ENCODE measurements around the gene MYCN. TPM values are rescaled to one million over a fixed set of nuclear protein-coding genes. Genes with fewer than 3 reads are reported as not detected.

The MYCN gene
- total RNA-seq, 2 donors from 2014 or later: 0.21 to 0.81 TPM

- no peaks in the 10 kb centered on the region for H3K36me3 ChIP-seq
- no peak for TF ChIP-seq CTCF (IDR thresholded peaks at IDR 0.05)
- ATAC-seq (ENCODE audit: insufficient number of reproducible peaks, low FRiP score, low read depth): no peak
- DNase-seq (ENCODE audit: low spot score): no peak
- no peak overlapping the region for H3K4me3 ChIP-seq
- no peak overlapping the region for H3K27ac ChIP-seq
- no peaks in the 10 kb centered on the region for H3K4me1 ChIP-seq (ENCODE audit: control insufficient read depth in 1 of 2, low read depth in 2 of 2)
- no peaks in the 10 kb centered on the region for H3K9me3 ChIP-seq
- H3K27me3 ChIP-seq (replicated peaks; ENCODE audit: insufficient read depth): no peaks in the 10 kb centered on the region
Measured at GRCh38 chr2:15929861-15930260, 10.5 kb upstream of the MYCN start.

DNA sequence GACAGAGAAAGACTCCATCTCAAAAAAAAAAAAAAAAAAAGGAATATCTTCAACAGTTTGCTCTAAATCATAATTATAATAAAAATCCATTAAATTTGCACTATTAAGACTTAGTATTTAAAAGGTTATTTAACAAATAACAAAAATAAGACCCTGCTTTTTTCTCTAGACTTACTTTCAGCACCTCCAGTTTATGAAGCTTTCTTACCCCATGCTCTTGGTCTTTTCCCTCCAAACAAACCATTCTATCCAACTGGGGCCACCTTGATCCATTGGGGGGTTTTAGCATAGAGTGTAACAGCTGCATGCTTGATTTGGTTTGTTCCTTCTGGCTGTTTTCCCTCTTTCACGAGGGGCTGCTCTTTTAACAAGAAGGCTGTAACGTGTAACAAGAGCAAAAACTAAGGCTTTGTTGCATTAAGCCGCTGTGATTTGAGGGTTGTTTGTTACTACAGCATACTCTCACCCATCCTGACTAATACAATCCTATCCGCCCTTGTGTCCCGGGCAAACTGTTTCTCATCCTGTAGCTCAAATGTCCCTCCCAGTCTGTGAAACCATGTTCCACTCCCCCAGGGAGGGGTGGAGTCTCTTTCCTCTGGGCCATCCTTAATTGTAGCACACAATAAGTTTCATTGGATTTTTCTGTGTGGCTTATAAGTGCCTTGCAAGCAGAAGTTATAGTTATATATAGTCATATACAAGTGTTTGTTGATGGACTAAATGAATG is 9.6 kb upstream of the MYCN start:
- Histone ChIP-seq H3K36me3 (no peaks in the 10 kb centered on the region), H3K4me3 (no peak overlapping the region), H3K4me1 (ENCODE audit: control insufficient read depth in 1 of 2, low read depth in 2 of 2) (no peaks in the 10 kb centered on the region), H3K27ac (no peak overlapping the region), H3K9me3 (no peaks in the 10 kb centered on the region), H3K27me3 (replicated peaks; ENCODE audit: insufficient read depth) (no peaks in the 10 kb centered on the region)
- DNase-seq (ENCODE audit: low spot score) (no peak), ATAC-seq (ENCODE audit: insufficient number of reproducible peaks, low FRiP score, low read depth) (no peak)
- TF ChIP-seq CTCF (IDR thresholded peaks at IDR 0.05): no peak

DNA sequence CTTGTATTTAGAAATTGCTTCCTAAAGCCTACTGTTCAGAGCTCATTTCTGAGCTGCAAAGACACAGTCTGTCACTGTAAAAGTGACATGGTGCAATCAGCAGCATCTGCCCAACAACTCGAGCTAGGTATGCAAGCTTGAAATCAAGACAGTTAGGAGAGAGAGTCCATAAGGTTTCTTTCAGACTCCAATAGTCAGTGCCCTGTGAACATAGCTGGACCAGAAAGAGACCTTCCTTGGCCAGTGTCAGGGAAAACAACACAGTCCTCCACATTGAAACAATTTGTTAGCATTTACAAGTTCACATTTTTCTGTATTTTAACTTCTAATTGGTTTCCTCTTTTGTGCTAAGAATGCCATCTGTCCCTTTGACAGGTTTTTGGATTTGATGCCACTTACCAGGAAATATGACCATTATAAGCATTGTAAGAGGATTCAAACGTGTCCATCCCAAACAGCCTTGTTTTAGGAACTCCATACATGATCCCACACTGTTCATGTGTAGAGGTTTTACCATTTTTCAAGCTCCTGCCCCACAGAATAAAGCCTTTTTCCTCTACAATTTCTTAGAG is 8.9 kb upstream of the MYCN start:
- H3K4me1 ChIP-seq (ENCODE audit: control insufficient read depth in 1 of 2, low read depth in 2 of 2): no peaks in the 10 kb centered on the region
- H3K36me3 ChIP-seq: no peaks in the 10 kb centered on the region
- ATAC-seq (ENCODE audit: insufficient number of reproducible peaks, low FRiP score, low read depth) (no peak), DNase-seq (ENCODE audit: low spot score) (no peak)
- no peak overlapping the region for H3K27ac ChIP-seq
- no peak overlapping the region for H3K4me3 ChIP-seq
- no peak for TF ChIP-seq CTCF (IDR thresholded peaks at IDR 0.05)
- no peaks in the 10 kb centered on the region for H3K27me3 ChIP-seq (replicated peaks; ENCODE audit: insufficient read depth)
- H3K9me3 ChIP-seq: no peaks in the 10 kb centered on the region

DNA sequence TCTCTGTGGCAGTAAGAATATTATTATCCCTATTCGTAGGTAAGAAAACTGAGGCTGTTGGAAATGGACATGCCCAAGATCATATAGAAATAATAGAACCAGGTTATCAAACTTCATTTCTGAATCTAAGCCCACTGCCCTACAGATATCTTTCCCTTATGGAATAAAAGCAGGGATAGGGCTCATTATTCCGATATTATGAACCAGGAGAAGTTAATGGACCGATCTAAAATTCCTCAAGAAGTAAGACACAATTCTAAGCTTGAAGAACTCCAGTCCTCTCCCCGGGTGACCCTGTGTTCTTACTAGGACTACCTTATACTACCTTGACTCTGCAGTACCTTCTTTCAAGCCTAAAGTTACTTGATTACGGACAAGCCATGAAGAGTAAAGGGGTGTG is 8.4 kb upstream of the MYCN start:
- no peaks in the 10 kb centered on the region for H3K27me3 ChIP-seq (replicated peaks; ENCODE audit: insufficient read depth)
- DNase-seq (ENCODE audit: low spot score) (no peak), ATAC-seq (ENCODE audit: insufficient number of reproducible peaks, low FRiP score, low read depth) (no peak)
- H3K36me3 ChIP-seq: no peaks in the 10 kb centered on the region
- H3K4me1 ChIP-seq (ENCODE audit: control insufficient read depth in 1 of 2, low read depth in 2 of 2): no peaks in the 10 kb centered on the region
- no peak overlapping the region for H3K27ac ChIP-seq
- H3K9me3 ChIP-seq: no peaks in the 10 kb centered on the region
- no peak overlapping the region for H3K4me3 ChIP-seq
- no peak for TF ChIP-seq CTCF (IDR thresholded peaks at IDR 0.05)

- no peaks in the 10 kb centered on the region for H3K4me1 ChIP-seq (ENCODE audit: control insufficient read depth in 1 of 2, low read depth in 2 of 2)
- no peaks in the 10 kb centered on the region for H3K9me3 ChIP-seq
- no peak overlapping the region for H3K4me3 ChIP-seq
- no peak for TF ChIP-seq CTCF (IDR thresholded peaks at IDR 0.05)
- H3K36me3 ChIP-seq: no peaks in the 10 kb centered on the region
- no peaks in the 10 kb centered on the region for H3K27me3 ChIP-seq (replicated peaks; ENCODE audit: insufficient read depth)
- no peak overlapping the region for H3K27ac ChIP-seq
- ATAC-seq (ENCODE audit: insufficient number of reproducible peaks, low FRiP score, low read depth) (no peak), DNase-seq (ENCODE audit: low spot score) (no peak)
Measured at GRCh38 chr2:15932394-15933183, 7.8 kb upstream of the MYCN start.
